NB4 (cell line): ENCODE results near the gene GMEB1.

Experiments used
- DNase-seq: peaks from one replicate; pipeline ENCODE4 v3.0.0; 2010; ENCODE audit warnings: low read depth
- H3K4me3 ChIP-seq: one replicate; pipeline ENCODE4 v1.5.1; 2011; ENCODE audit warnings: mild to moderate bottlenecking, low read depth, low read length, moderate library complexity
- MYC ChIP-seq: IDR thresholded peaks from 2 replicates; pipeline ENCODE4 v1.6.1; 2011; ENCODE audit warnings: low read depth, low read length
- POLR2A ChIP-seq: IDR thresholded peaks from 2 replicates; pipeline ENCODE4 v1.6.1; 2011; ENCODE audit warnings: mild to moderate bottlenecking; ENCODE audit not compliant: insufficient read length; ENCODE audit errors: extremely low read depth
- TF ChIP-seq, protein P1 (sequence below): IDR thresholded peaks from 2 replicates; pipeline ENCODE4 v1.6.1; 2011; ENCODE audit warnings: low read depth, low read length
- TF ChIP-seq, protein P2 (sequence below): IDR thresholded peaks from one replicate; pipeline ENCODE4 v1.5.1; 2012; ENCODE audit warnings: low read depth, low read length

The GMEB1 gene

DNA sequence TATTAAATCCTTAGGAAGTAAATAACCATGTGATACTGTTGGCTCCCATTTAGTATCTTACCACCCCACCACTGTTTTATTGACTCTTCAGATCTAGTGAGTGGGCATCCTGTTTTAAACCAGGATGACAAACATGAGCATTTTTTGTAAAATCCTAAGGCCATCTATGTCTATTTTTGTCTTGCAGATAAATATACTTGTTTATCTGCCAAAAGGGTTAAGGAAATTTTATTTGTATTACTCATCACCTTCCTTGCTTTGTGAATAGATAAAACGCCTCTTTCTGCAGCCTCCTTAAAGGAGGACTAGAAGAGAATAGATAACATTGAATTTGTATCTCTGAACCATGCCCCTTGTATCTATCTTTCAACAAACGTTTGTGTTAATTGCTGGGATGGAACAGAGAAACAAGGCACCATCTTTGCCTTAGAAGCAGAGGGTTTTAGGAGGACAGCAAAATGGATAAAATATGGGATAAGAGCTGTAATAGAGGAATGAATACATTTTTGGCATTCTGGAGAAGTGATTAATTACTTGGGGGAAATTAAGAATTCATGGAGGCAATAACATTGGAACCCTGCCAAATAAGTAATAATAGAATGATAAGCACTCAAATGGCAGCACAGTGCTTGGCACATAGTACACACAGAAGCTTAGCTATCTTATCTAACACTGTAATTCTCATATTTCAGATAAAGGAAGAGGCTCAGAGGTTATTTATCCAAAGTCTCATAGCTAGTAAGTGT, 82.9 kb downstream of the GMEB1 start:
- no peak for TF ChIP-seq POLR2A
- TF ChIP-seq, protein P1, sequence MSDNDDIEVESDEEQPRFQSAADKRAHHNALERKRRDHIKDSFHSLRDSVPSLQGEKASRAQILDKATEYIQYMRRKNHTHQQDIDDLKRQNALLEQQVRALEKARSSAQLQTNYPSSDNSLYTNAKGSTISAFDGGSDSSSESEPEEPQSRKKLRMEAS: no peak
- no peak overlapping the region for H3K4me3 ChIP-seq
- no peak for DNase-seq

DNA sequence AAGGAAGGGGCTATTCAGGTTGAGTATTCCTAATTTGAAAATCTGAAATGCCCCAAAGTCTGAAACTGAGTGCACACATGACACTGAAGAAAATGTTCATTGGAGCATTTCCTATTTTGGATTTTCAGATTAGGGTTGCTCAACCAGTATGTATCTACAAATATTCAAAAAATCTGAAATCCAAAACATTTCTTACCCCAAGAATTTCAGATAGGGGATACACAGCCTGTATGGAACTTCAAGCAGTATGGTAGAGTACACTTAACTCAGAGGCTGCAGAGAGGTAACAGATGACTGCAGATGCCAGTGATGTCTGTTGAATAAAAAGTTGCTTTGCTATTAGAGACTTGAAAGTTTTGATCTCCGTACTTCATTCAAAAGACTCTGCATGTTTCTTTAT, 87.1 kb downstream of the GMEB1 start:
- TF ChIP-seq, protein P2, sequence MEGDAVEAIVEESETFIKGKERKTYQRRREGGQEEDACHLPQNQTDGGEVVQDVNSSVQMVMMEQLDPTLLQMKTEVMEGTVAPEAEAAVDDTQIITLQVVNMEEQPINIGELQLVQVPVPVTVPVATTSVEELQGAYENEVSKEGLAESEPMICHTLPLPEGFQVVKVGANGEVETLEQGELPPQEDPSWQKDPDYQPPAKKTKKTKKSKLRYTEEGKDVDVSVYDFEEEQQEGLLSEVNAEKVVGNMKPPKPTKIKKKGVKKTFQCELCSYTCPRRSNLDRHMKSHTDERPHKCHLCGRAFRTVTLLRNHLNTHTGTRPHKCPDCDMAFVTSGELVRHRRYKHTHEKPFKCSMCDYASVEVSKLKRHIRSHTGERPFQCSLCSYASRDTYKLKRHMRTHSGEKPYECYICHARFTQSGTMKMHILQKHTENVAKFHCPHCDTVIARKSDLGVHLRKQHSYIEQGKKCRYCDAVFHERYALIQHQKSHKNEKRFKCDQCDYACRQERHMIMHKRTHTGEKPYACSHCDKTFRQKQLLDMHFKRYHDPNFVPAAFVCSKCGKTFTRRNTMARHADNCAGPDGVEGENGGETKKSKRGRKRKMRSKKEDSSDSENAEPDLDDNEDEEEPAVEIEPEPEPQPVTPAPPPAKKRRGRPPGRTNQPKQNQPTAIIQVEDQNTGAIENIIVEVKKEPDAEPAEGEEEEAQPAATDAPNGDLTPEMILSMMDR: no peak
- no peak for TF ChIP-seq MYC
- TF ChIP-seq POLR2A: no peak
- TF ChIP-seq, protein P1: no peak
- no peak for DNase-seq
- no peak overlapping the region for H3K4me3 ChIP-seq

DNA sequence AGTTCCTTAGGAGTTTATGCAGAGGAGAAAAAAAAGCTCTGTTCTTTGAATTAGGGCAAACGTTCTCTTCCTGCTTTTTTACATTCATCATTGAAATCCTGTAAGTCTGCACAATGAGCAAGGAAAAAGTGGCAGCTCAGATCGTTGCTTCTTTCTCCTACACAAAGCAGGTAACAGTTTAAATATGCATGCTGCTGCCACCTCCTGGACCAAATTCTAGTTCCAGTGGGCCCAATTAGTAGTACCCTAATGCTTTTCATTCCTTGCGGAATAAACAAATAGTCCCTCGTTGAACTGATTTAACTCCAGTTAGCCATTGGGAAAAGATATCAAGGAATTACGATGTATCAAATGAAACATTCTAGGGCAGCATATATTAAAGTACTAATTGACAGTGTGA, 88.3 kb downstream of the GMEB1 start:
- TF ChIP-seq, protein P1: no peak
- TF ChIP-seq MYC (no peak), POLR2A (no peak)
- TF ChIP-seq, protein P2: no peak
- no peak for DNase-seq
- H3K4me3 ChIP-seq: no peak overlapping the region

DNA sequence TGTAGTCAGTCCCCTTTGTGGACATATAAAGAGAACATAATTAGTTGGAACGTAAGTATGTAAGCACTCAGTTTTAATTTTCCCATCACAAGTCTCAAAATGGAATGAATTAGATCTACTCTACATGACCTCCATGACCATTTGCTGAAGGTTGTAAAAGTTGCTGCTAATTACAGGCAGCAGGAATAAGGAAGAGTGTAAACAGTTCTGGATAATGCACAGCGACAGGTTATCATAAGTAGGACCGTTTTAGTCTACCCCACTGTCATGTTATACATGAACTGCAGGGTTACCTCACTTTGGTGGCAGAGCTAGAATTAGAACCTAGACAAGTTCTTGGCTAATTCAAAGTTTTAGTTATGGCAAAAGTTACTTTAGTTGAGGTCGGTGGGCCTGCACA, 89.8 kb downstream of the GMEB1 start:
- no peak for TF ChIP-seq POLR2A
- TF ChIP-seq, protein P1: no peak
- H3K4me3 ChIP-seq: no peak overlapping the region
- DNase-seq: no peak

DNA sequence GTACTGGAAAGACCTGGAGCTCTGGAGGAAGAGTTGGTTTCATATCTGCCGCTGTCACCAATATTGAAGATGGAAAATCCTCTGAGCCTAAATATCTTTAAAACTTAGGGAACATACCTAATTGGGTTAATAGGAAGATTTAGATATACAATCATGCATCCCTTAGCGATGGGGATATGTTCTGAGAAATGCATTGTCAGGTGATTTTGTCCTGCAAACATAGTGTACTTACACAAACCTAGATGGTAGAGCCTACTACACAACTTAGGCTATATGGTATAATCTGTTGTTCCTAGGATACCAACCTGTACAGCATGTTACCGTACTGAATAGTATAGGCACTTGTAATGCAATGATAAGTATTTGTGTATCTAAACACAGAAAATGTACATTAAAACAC, 90.7 kb downstream of the GMEB1 start:
- no peak overlapping the region for H3K4me3 ChIP-seq
- no peak for TF ChIP-seq MYC
- TF ChIP-seq, protein P1: no peak
- TF ChIP-seq, protein P2: no peak
- DNase-seq: no peak

DNA sequence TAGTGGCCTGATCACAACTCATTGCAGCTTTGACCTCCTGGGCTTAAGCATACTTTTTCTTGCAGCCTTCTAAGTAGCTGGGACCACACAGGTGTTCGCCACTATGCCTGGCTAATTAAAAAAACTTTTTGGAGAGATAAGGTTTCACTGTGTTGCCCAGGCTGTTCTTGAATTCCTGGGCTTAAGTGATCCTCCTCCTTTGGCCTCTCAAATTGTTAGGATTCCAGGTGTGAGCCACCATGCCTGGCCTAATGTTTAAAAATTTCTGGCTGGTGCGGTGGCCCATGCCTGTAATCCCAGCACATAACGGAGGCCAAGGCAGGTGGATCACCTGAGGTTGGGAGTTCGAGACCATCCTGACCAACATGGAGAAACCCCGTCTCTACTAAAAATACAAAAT, 92.6 kb downstream of the GMEB1 start:
- no peak overlapping the region for H3K4me3 ChIP-seq
- no peak for DNase-seq
- TF ChIP-seq, protein P2: no peak
- TF ChIP-seq MYC: no peak
- TF ChIP-seq, protein P1: no peak
- TF ChIP-seq POLR2A: no peak
